Panc1 (cell line): Measurements from ENCODE around the gene GRIP2. TPM values are rescaled to one million over a fixed set of nuclear protein-coding genes. Genes with fewer than 3 reads are reported as not detected.

Experiments used
- ATAC-seq: fragments of 200-7000 bp; cut with Tn5 transposase; 2 replicates; pipeline ENCODE4 v1.9.1; 2020; ENCODE audit warnings: mild to moderate bottlenecking, moderate library complexity
- BruUV-seq: library from RNA; stranded (reverse); fragments of 400-500 nt; replicated peaks from 2 replicates; lab custom pipeline; 2021; lab: Mats Ljungman, UMichigan
- CTCF ChIA-PET: fragments of 300-600 bp; sonication (Branson Sonifier 250); formaldehyde crosslinking; loops from one replicate; lab custom pipeline; 2022; ENCODE audit warnings: antibody characterized with exemption; lab: Charles Lee
- POLR2A ChIA-PET: fragments of 300-600 bp; sonication (Branson Sonifier 250); formaldehyde crosslinking; loops from one replicate; lab custom pipeline; 2022; ENCODE audit warnings: antibody characterized with exemption; lab: Charles Lee
- DNase-seq: peaks from one replicate; pipeline ENCODE4 v3.0.0-alpha.2; 2010; ENCODE audit warnings: low read depth, low spot score
- H3K27ac ChIP-seq: 2 replicates; pipeline ENCODE4 v1.5.1; 2011; ENCODE audit warnings: mild to moderate bottlenecking, low read length, inconsistent platforms
- H3K27me3 ChIP-seq: fragments of 200-500 bp; sonication (Bioruptor generic); 2 replicates; pipeline ENCODE4 v1.6.0; 2014; ENCODE audit warnings: low read length, inconsistent platforms; ENCODE audit not compliant: control insufficient read depth, insufficient read depth
- H3K36me3 ChIP-seq: fragments of 200-500 bp; sonication (Bioruptor generic); 2 replicates; pipeline ENCODE4 v1.5.1; 2014; ENCODE audit warnings: inconsistent platforms, mild to moderate bottlenecking, low read length, moderate library complexity; ENCODE audit not compliant: control insufficient read depth, insufficient read depth
- H3K4me1 ChIP-seq: 2 replicates; pipeline ENCODE4 v1.5.1; 2011; ENCODE audit warnings: inconsistent platforms, mild to moderate bottlenecking, low read length, moderate library complexity; ENCODE audit not compliant: control insufficient read depth, insufficient read depth
- H3K4me3 ChIP-seq, 2 experiments: 2 replicates each; pipeline ENCODE4 v1.5.1; 2011 to 2012; ENCODE audit warnings: low read depth in 2 of 2, low read length in 2 of 2, mild to moderate bottlenecking in 2 of 2, inconsistent platforms in 1 of 2, moderate library complexity in 1 of 2
- H3K9me3 ChIP-seq: fragments of 200-500 bp; sonication (Bioruptor generic); 2 replicates; pipeline ENCODE4 v1.5.1; 2014; ENCODE audit warnings: low read depth, mild to moderate bottlenecking, inconsistent platforms, low read length, moderate library complexity; ENCODE audit not compliant: control insufficient read depth, insufficient read depth
- POLR2AphosphoS5 ChIP-seq: IDR thresholded peaks from 2 replicates; pipeline ENCODE4 v1.6.1; 2012; ENCODE audit warnings: mild to moderate bottlenecking, low read depth, low read length, moderate library complexity
- SIN3A ChIP-seq: IDR thresholded peaks from 2 replicates; pipeline ENCODE4 v1.6.1; 2012; ENCODE audit warnings: low read depth, mild to moderate bottlenecking, low read length, moderate library complexity, borderline replicate concordance; ENCODE audit not compliant: insufficient read depth
- TCF7L2 ChIP-seq: IDR thresholded peaks from 2 replicates; pipeline ENCODE4 v1.6.1; 2011; ENCODE audit warnings: mild to moderate bottlenecking, low read depth, low read length, inconsistent platforms
- in situ Hi-C: cut with HindIII; loops from 2 replicates; pipeline ENCODE4 v1.10.0; 2016; ENCODE audit warnings: low sequenced_read_pairs, low pct_unique_long_range_greater_than_20kb
- intact Hi-C: fragments of 100-400 bp; cut with micrococcal nuclease; formaldehyde crosslinking; loops from one replicate; pipeline ENCODE4 v1.10.0; 2022; ENCODE audit not compliant: unreplicated experiment
- total RNA-seq: library from RNA; stranded (reverse); gene quantifications from one replicate; pipeline ENCODE4 v1.2.1, GENCODE V29; 2021; ENCODE audit not compliant: unreplicated experiment
- TF ChIP-seq, protein P1 (sequence below), 2 experiments: IDR thresholded peaks; 2 replicates each; pipeline ENCODE4 v1.6.1; 2011 to 2012; ENCODE audit warnings: low read depth in 2 of 2, control low read depth in 1 of 2, low read length in 1 of 2, mild to moderate bottlenecking in 1 of 2, moderate library complexity in 1 of 2; ENCODE audit not compliant: insufficient read depth in 1 of 2
- TF ChIP-seq, protein P2 (sequence below): fragments of 450-650 bp; IDR thresholded peaks from 2 replicates; pipeline ENCODE4 v1.5.1; 2017; ENCODE audit warnings: mild to moderate bottlenecking

GRIP2 gene
- total RNA-seq, 1 experiment from 2014 or later, result 6.5 TPM

DNA sequence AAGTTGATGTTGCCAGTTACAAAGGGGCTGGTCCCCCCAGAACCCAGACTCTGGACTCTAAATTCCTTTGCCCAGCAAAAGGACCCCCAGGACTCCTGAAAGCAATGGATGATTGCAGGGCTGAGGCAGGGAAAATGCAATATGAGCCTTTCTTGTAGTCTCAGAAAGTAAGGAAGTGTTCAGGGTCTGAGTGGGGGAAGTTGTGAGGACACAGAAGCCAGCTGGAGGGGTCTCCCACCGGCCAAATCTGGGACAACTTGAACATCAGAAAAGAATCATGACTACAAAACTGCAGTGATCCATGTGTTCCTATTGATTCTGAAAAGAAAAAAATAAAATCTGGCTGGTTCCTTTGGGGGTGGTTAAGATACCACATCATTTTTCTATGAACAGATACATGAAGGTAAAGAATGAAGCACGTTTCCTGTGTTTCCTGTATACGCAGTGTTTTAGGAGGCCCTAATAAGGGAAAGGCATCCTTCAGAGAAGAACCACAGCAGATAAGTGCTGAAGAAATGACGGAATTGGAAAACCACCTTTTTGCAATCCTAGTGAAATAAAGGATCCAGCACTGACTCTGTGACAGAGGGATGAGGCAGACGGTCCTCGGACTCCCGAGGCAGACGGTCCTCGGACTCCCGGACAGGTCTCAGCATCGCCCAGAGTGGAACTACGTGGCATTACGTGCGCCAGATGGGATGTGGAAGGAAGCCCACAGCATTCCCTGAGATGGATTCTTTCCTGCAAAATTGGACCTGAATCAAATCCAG is 22.2 kb upstream of the GRIP2 start:
- no peaks in the 10 kb centered on the region for H3K36me3 ChIP-seq
- intact Hi-C loops, result no loop called here
- ChIA-PET CTCF (no interaction called here), POLR2A (no interaction called here)
- no peak overlapping the region for H3K4me3 ChIP-seq
- TF ChIP-seq POLR2AphosphoS5 (no peak), TCF7L2 (no peak), SIN3A (no peak)
- TF ChIP-seq, protein P1, sequence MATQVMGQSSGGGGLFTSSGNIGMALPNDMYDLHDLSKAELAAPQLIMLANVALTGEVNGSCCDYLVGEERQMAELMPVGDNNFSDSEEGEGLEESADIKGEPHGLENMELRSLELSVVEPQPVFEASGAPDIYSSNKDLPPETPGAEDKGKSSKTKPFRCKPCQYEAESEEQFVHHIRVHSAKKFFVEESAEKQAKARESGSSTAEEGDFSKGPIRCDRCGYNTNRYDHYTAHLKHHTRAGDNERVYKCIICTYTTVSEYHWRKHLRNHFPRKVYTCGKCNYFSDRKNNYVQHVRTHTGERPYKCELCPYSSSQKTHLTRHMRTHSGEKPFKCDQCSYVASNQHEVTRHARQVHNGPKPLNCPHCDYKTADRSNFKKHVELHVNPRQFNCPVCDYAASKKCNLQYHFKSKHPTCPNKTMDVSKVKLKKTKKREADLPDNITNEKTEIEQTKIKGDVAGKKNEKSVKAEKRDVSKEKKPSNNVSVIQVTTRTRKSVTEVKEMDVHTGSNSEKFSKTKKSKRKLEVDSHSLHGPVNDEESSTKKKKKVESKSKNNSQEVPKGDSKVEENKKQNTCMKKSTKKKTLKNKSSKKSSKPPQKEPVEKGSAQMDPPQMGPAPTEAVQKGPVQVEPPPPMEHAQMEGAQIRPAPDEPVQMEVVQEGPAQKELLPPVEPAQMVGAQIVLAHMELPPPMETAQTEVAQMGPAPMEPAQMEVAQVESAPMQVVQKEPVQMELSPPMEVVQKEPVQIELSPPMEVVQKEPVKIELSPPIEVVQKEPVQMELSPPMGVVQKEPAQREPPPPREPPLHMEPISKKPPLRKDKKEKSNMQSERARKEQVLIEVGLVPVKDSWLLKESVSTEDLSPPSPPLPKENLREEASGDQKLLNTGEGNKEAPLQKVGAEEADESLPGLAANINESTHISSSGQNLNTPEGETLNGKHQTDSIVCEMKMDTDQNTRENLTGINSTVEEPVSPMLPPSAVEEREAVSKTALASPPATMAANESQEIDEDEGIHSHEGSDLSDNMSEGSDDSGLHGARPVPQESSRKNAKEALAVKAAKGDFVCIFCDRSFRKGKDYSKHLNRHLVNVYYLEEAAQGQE (IDR thresholded peaks at IDR 0.05; ENCODE audit: insufficient read depth in 1 of 2, low read depth in 2 of 2, low read length in 1 of 2), result no peak
- TF ChIP-seq, protein P2, sequence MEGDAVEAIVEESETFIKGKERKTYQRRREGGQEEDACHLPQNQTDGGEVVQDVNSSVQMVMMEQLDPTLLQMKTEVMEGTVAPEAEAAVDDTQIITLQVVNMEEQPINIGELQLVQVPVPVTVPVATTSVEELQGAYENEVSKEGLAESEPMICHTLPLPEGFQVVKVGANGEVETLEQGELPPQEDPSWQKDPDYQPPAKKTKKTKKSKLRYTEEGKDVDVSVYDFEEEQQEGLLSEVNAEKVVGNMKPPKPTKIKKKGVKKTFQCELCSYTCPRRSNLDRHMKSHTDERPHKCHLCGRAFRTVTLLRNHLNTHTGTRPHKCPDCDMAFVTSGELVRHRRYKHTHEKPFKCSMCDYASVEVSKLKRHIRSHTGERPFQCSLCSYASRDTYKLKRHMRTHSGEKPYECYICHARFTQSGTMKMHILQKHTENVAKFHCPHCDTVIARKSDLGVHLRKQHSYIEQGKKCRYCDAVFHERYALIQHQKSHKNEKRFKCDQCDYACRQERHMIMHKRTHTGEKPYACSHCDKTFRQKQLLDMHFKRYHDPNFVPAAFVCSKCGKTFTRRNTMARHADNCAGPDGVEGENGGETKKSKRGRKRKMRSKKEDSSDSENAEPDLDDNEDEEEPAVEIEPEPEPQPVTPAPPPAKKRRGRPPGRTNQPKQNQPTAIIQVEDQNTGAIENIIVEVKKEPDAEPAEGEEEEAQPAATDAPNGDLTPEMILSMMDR, result no peak
- no peaks in the 10 kb centered on the region for H3K9me3 ChIP-seq
- DNase-seq (no peak), ATAC-seq (no peak)
- H3K4me1 ChIP-seq, result peaks cover 10% of the 10 kb centered on the region
- no peaks in the 10 kb centered on the region for H3K27me3 ChIP-seq
- in situ Hi-C loops, result no loop called here
- no peak overlapping the region for H3K27ac ChIP-seq
- no TSS peak for BruUV-seq

DNA sequence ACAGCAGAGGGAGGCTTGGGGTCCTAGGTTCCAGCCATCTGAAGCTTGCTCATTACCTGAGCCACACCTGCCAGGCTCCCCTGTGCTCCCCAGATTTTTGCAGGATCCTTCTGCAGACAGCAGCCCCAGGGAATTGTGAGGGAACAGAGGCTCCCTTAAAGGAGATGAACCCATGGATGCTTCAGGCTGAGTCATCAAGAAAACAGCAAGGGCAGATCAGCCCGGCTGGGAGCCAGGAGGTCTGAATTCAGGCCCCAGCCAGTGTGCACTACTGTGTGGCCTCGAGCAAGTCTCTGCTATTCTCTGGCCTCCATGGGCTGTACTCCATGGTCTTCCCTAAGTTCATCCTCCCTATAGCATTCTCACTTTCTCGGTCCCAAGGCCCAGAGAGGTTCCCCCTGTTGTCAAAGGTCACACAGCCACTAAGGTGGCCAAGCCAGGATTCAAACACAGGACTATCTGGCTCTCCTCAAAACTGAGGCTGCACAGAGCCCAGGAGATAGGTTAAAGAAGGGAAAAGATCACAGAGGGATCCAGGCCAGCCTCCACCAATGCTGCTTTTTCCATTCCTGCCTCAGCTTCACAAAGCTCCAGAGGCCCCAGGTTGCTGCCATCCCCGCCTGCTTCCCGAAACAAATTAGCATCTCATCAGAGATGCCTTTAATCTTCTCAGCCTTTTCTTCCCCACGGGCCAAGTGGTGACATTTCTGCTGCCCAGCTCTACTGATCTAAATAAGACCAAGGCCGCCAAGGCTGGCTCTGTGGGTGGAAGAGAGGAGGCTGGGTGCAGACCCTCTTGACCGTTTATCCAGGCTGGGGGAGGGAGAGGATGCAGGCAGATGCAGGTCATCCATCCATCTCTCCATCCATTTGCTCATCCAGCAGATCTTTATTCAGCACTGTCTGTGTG is 21.2 kb upstream of the GRIP2 start:
- Histone ChIP-seq H3K27ac (no peak overlapping the region), H3K9me3 (no peaks in the 10 kb centered on the region), H3K4me1 (peaks cover 10% of the 10 kb centered on the region), H3K4me3 (no peak overlapping the region), H3K36me3 (no peaks in the 10 kb centered on the region), H3K27me3 (no peaks in the 10 kb centered on the region)
- POLR2A ChIA-PET, result no interaction called here
- TF ChIP-seq POLR2AphosphoS5, result no peak
- TF ChIP-seq, protein P2, result no peak
- no peak for TF ChIP-seq SIN3A
- TF ChIP-seq TCF7L2, result no peak
- no TSS peak for BruUV-seq
- CTCF ChIA-PET, result no interaction called here
- intact Hi-C loops (no loop called here), in situ Hi-C loops (no loop called here)
- ATAC-seq, result no peak
- no peak for DNase-seq
